ENCODE measurements around the gene ASNSD1. TPM values are rescaled to one million over a fixed set of nuclear protein-coding genes. Genes with fewer than 3 reads are reported as not detected.
A peak's percentile ranks its signal among the peaks of the same experiment; 100 is the strongest.

ASNSD1 gene
- total RNA-seq, 2 experiments from 2014 or later = 31.9 to 36.8 TPM

DNA sequence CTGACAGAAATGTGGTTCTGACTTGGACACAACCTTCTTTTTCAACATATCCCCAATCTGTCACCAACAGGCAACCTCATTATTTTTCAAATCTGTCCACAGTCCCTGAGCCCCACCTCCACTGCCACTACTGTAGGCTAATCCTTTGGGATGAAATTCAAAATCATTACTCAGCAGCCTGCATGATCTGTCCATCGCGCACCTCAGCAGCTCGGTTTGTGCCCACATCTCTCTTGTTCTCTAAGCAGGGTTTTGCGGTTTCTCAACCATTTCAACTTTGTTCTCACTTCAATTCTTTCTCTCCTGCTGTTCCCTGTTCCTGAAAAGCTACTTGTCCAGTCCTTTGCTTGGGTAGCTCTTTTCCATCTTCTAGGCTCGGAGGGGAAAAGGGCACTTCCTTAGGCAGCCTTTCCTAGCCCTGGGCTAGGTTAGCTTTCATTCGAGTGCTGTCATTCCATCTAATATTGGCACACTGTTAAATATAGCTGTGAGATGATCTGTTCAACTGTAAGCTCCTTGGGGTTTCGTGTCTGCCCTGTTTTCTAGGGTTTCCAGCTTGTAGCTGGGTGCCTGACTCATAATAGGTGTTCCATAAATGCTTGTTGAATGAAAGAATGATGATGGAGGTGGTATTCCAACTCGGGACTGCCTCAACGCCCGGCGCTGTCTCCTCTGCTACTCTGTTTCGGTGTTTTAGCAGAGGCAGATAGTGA, 12.6 kb downstream of the ASNSD1 start:
- POLR2A ChIA-PET = interaction anchor here (0.8 kb wide), 1 partner anchor 18 kb away, joined by 3 read pairs; no protein-coding TSS in a partner anchor
- H4K20me1 ChIP-seq (ENCODE audit: insufficient read depth, low read length) = no peaks in the 10 kb centered on the region
- no TSS peak for BruUV-seq (replicated peaks)
- H3K9me2 ChIP-seq (ENCODE audit: insufficient read depth, low read length) = no peaks in the 10 kb centered on the region
- peaks cover 74% of the 10 kb centered on the region for H3K36me3 ChIP-seq (ENCODE audit: insufficient read depth, low read length)
- TF ChIP-seq, protein P1, sequence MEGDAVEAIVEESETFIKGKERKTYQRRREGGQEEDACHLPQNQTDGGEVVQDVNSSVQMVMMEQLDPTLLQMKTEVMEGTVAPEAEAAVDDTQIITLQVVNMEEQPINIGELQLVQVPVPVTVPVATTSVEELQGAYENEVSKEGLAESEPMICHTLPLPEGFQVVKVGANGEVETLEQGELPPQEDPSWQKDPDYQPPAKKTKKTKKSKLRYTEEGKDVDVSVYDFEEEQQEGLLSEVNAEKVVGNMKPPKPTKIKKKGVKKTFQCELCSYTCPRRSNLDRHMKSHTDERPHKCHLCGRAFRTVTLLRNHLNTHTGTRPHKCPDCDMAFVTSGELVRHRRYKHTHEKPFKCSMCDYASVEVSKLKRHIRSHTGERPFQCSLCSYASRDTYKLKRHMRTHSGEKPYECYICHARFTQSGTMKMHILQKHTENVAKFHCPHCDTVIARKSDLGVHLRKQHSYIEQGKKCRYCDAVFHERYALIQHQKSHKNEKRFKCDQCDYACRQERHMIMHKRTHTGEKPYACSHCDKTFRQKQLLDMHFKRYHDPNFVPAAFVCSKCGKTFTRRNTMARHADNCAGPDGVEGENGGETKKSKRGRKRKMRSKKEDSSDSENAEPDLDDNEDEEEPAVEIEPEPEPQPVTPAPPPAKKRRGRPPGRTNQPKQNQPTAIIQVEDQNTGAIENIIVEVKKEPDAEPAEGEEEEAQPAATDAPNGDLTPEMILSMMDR (conservative IDR thresholded peaks at IDR 0.05; ENCODE audit: low read length) = no peak
- no peak for TF ChIP-seq EZH2phosphoT487 (IDR thresholded peaks at IDR 0.05; ENCODE audit: borderline replicate concordance, low read depth, low read length)
- DNase-seq (ENCODE audit: low spot score) = no peak
- peak overlapping the region; percentile 35; the same call in 1 of the 2 replicates for H2AFZ ChIP-seq (ENCODE audit: low read length)
- peaks cover 9% of the 10 kb centered on the region; the same call in 1 of the 2 replicates for H3K9me3 ChIP-seq (ENCODE audit: low read length)
- CTCF ChIA-PET (ENCODE audit: unreplicated experiment) = no interaction called here
- H3K27ac ChIP-seq (ENCODE audit: low read depth, low read length, poor library complexity, severe bottlenecking) = no peak overlapping the region
- intact Hi-C loops (cut with micrococcal nuclease; ENCODE audit: unreplicated experiment) = no loop called here
- H3K79me2 ChIP-seq (ENCODE audit: insufficient read depth, low read depth, low read length) = no peaks in the 10 kb centered on the region
- H3K4me2 ChIP-seq (ENCODE audit: low read length) = peak overlapping the region; percentile 82
- peaks cover 9% of the 10 kb centered on the region for H3K4me1 ChIP-seq (ENCODE audit: insufficient read depth, low read length, poor library complexity, severe bottlenecking)
- peak overlapping the region; percentile 65 for H3K4me3 ChIP-seq (ENCODE audit: low read depth, low read length, poor library complexity, severe bottlenecking)

DNA sequence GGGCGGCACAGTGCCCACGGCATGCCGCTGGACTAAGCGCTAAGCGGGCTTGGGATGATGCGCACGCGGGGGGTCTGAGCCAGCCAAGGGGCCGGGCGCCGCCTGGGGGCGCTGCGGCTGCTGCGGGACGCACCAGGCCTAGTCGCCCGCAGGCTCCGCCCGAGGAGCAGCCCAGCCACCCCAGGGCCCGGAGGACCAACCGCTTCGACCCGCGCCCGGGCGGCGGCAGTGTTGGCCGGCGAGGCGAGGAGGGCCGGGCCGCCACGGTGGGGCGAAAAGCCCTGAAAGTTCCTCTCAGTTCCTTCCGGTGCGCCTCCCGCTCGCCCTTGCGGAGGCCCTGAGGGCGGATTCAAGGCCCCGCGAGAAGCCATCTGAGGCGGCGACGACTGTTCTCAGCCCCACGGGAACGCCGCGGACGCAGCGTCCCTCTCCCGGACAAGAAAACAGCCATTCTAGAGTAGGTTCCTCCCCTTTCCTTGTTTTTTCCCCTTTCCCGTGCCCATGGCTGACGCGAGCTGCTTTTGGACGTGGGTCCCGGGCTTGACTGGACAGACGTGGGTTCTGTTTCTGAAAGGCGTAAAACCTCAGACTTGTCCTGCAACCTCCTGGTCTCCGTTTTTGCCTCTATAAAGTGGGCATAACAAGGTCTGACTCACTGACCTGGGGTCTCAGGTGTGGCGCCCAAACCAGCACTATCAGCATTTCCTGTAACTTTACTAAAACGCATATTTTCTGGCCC, 13.3 kb downstream of the ASNSD1 start, which contains the start of gene ANKAR:
ANKAR (plus strand) TSS at position 297 of the 739 bp plus-strand sequence. CDS start 1,821 bp downstream, outside the sequence.
- Histone ChIP-seq H3K9me2 (ENCODE audit: insufficient read depth, low read length) (no peaks in the 10 kb centered on the region), H3K4me2 (ENCODE audit: low read length) (peak within 1 kb of the TSS; percentile 82), H3K4me1 (ENCODE audit: insufficient read depth, low read length, poor library complexity, severe bottlenecking) (peaks cover 9% of the 10 kb centered on the region), H3K4me3 (ENCODE audit: low read depth, low read length, poor library complexity, severe bottlenecking) (peak within 1 kb of the TSS; percentile 65), H2AFZ (ENCODE audit: low read length) (peak within 1 kb of the TSS; percentile 97; the same call in 1 of the 2 replicates), H4K20me1 (ENCODE audit: insufficient read depth, low read length) (no peaks in the 10 kb centered on the region), H3K27ac (ENCODE audit: low read depth, low read length, poor library complexity, severe bottlenecking) (peak within 1 kb of the TSS; percentile 50), H3K9me3 (ENCODE audit: low read length) (peaks cover 9% of the 10 kb centered on the region; the same call in 1 of the 2 replicates), H3K79me2 (ENCODE audit: insufficient read depth, low read depth, low read length) (no peaks in the 10 kb centered on the region), H3K36me3 (ENCODE audit: insufficient read depth, low read length) (peaks cover 66% of the 10 kb centered on the region)
- POLR2A ChIA-PET = interaction anchor here (1.0 kb wide), 1 partner anchor 11 kb away, joined by 4 read pairs; no protein-coding TSS in a partner anchor
- peak; percentile 81 for DNase-seq (ENCODE audit: low spot score)
- CTCF ChIA-PET (ENCODE audit: unreplicated experiment) = no interaction called here
- no TSS peak for BruUV-seq (replicated peaks)
- intact Hi-C loops (cut with micrococcal nuclease; ENCODE audit: unreplicated experiment) = no loop called here
- TF ChIP-seq, protein P1 (conservative IDR thresholded peaks at IDR 0.05; ENCODE audit: low read length) = peak; percentile 71
- no peak for TF ChIP-seq EZH2phosphoT487 (IDR thresholded peaks at IDR 0.05; ENCODE audit: borderline replicate concordance, low read depth, low read length)

All from OCI-LY7 (cell line).